Caco-2 (cell line): ENCODE data around the gene KCNT2. TPM values are rescaled to one million over a fixed set of nuclear protein-coding genes. Genes with fewer than 3 reads are reported as not detected.

ENCODE experiments used
- BruUV-seq: library from RNA; stranded (reverse); fragments of 400-500 nt; replicated peaks from 2 replicates; lab custom pipeline; 2021; lab: Mats Ljungman, UMichigan
- CTCF ChIA-PET: fragments of 300-600 bp; sonication (Branson Sonifier 250); formaldehyde crosslinking; loops from one replicate; lab custom pipeline; 2022; ENCODE audit warnings: antibody characterized with exemption; lab: Charles Lee
- POLR2A ChIA-PET: fragments of 300-600 bp; sonication (Branson Sonifier 250); formaldehyde crosslinking; loops from one replicate; lab custom pipeline; 2022; ENCODE audit warnings: antibody characterized with exemption; lab: Charles Lee
- DNase-seq, 2 experiments: peaks; one replicate each; pipeline versions ENCODE4 v3.0.0 to v3.0.0-alpha.2; 2020 to 2022
- H3K27me3 ChIP-seq: replicated peaks from 2 replicates; pipeline ENCODE4 v1.6.0; 2011; ENCODE audit warnings: low read length; ENCODE audit not compliant: control insufficient read depth, insufficient read depth
- H3K36me3 ChIP-seq: 2 replicates; pipeline ENCODE4 v1.5.1; 2011; ENCODE audit warnings: low read length; ENCODE audit not compliant: control insufficient read depth, insufficient read depth
- H3K4me1 ChIP-seq: fragments of 250-450 bp; sonication (Bioruptor Pico); 2 replicates; pipeline ENCODE4 v1.5.1; 2020; ENCODE audit warnings: mild to moderate bottlenecking
- H3K4me3 ChIP-seq: 2 replicates; pipeline ENCODE4 v1.5.1; 2011; ENCODE audit warnings: low read depth, mild to moderate bottlenecking, control low read depth, low read length
- H3K9me3 ChIP-seq: fragments of 250-450 bp; sonication (Bioruptor Pico); 2 replicates; pipeline ENCODE4 v1.5.1; 2020; ENCODE audit warnings: mild to moderate bottlenecking, moderate library complexity
- H3K27ac Mint-ChIP-seq: one replicate; pipeline ENCODE4 v1.8.0; 2022; ENCODE audit warnings: mixed read lengths; ENCODE audit not compliant: unreplicated experiment
- H3K27me3 Mint-ChIP-seq: one replicate; pipeline ENCODE4 v1.8.0; 2022; ENCODE audit warnings: mixed read lengths; ENCODE audit not compliant: insufficient read depth, unreplicated experiment
- H3K36me3 Mint-ChIP-seq: one replicate; pipeline ENCODE4 v1.8.0; 2022; ENCODE audit warnings: mild to moderate bottlenecking, mixed read lengths; ENCODE audit not compliant: insufficient read depth, unreplicated experiment
- H3K4me1 Mint-ChIP-seq: one replicate; pipeline ENCODE4 v1.8.0; 2022; ENCODE audit warnings: low read depth, mixed read lengths; ENCODE audit not compliant: unreplicated experiment
- H3K4me3 Mint-ChIP-seq: one replicate; pipeline ENCODE4 v1.8.0; 2022; ENCODE audit warnings: mild to moderate bottlenecking, moderate library complexity, mixed read lengths; ENCODE audit not compliant: unreplicated experiment
- H3K9me3 Mint-ChIP-seq: one replicate; pipeline ENCODE4 v1.8.0; 2022; ENCODE audit warnings: mixed read lengths; ENCODE audit not compliant: unreplicated experiment
- intact Hi-C: fragments of 100-400 bp; cut with micrococcal nuclease; formaldehyde crosslinking; loops from one replicate; pipeline ENCODE4 v1.10.0; 2022; ENCODE audit not compliant: unreplicated experiment
- total RNA-seq: library from RNA; stranded (reverse); gene quantifications from 2 replicates; pipeline ENCODE4 v1.2.3, GENCODE V29; 2022
- TF ChIP-seq, protein P1 (sequence below), 2 experiments: fragments of 200-600 bp in 1 of 2; IDR thresholded peaks; 1 replicate in 1 of 2; 2 replicates in 1 of 2; pipeline versions ENCODE4 v1.5.1 to v1.8.0; 2011 to 2022; ENCODE audit warnings: antibody characterized with exemption in 1 of 2, control low read depth in 1 of 2, inconsistent platforms in 1 of 2, low read depth in 1 of 2, low read length in 1 of 2, mild to moderate bottlenecking in 1 of 2, moderate library complexity in 1 of 2; ENCODE audit not compliant: insufficient read depth in 1 of 2, severe bottlenecking in 1 of 2, unreplicated experiment in 1 of 2

Gene KCNT2
- total RNA-seq, 1 experiment from 2014 or later, result not detected

DNA sequence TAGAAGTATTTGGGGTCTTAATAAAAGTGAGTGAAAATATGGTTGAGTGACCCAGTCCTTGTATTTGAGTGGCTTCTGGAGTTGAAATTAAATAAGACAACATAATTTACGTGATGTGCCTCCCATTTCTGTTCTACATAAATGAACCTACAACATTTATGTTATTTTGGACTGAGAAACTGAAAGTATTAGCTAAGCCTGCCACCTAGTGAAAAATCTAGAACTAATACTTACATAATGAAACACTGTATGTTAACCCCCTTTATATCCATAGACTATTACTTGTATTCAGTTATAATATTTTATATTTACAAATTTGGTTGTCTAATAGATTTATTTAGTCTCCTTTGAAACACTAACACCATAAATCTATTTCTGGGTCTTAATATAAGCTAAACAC is 298.9 kb downstream of the KCNT2 start:
- Histone ChIP-seq H3K4me1 (no peaks in the 10 kb centered on the region), H3K27me3 (no peaks in the 10 kb centered on the region), H3K9me3 (no peaks in the 10 kb centered on the region), H3K36me3 (no peaks in the 10 kb centered on the region), H3K4me3 (no peak overlapping the region)
- BruUV-seq, result no TSS peak
- no peaks in the 10 kb centered on the region for H3K36me3 Mint-ChIP-seq
- H3K27me3 Mint-ChIP-seq, result peaks cover 3% of the 10 kb centered on the region
- no peak overlapping the region for H3K4me3 Mint-ChIP-seq
- H3K27ac Mint-ChIP-seq, result no peak overlapping the region
- POLR2A ChIA-PET, result no interaction called here
- no peaks in the 10 kb centered on the region for H3K9me3 Mint-ChIP-seq
- CTCF ChIA-PET, result interaction anchor here (1.4 kb wide), 1 partner anchor 161 kb away, joined by 5 read pairs; no protein-coding TSS in a partner anchor
- DNase-seq, result no peak
- H3K4me1 Mint-ChIP-seq, result no peaks in the 10 kb centered on the region
- intact Hi-C loops, result loop anchor here (1.0 to 2.0 kb wide), 2 partner anchors 161 to 413 kb away; no protein-coding TSS in a partner anchor
- TF ChIP-seq, protein P1, sequence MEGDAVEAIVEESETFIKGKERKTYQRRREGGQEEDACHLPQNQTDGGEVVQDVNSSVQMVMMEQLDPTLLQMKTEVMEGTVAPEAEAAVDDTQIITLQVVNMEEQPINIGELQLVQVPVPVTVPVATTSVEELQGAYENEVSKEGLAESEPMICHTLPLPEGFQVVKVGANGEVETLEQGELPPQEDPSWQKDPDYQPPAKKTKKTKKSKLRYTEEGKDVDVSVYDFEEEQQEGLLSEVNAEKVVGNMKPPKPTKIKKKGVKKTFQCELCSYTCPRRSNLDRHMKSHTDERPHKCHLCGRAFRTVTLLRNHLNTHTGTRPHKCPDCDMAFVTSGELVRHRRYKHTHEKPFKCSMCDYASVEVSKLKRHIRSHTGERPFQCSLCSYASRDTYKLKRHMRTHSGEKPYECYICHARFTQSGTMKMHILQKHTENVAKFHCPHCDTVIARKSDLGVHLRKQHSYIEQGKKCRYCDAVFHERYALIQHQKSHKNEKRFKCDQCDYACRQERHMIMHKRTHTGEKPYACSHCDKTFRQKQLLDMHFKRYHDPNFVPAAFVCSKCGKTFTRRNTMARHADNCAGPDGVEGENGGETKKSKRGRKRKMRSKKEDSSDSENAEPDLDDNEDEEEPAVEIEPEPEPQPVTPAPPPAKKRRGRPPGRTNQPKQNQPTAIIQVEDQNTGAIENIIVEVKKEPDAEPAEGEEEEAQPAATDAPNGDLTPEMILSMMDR (IDR thresholded peaks at IDR 0.05; ENCODE audit: insufficient read depth in 1 of 2, low read depth in 1 of 2, low read length in 1 of 2, severe bottlenecking in 1 of 2, unreplicated experiment in 1 of 2), result peak in 1 of 2 experiments; percentile 11

DNA sequence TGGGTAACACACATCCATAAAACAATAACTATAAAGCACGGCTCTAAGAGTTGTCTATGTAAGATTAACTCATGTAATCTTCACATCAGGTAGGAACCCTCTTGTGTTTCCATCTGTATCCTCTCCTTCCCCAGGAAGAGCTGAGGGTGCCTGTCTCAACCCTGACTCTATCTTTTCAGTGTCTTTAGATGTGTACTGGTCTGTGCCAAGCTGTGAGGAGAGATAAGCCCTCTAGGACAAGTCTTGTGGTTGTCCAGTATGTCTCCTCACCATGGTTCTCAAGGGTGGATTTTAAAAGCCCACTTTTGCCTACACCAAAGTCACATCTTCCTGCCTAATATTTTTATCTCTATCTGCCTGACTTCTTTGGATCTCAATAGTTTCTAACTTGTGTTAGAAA is 300.1 kb downstream of the KCNT2 start:
- H3K4me3 Mint-ChIP-seq, result no peak overlapping the region
- no TSS peak for BruUV-seq
- no peaks in the 10 kb centered on the region for H3K36me3 ChIP-seq
- H3K4me1 Mint-ChIP-seq, result no peaks in the 10 kb centered on the region
- CTCF ChIA-PET, result no interaction called here
- no peak overlapping the region for H3K4me3 ChIP-seq
- intact Hi-C loops, result loop anchor here (2.0 kb wide), 1 partner anchor 411 kb away; no protein-coding TSS in a partner anchor
- H3K27me3 Mint-ChIP-seq, result peaks cover 3% of the 10 kb centered on the region
- H3K27me3 ChIP-seq, result no peaks in the 10 kb centered on the region
- H3K9me3 Mint-ChIP-seq, result no peaks in the 10 kb centered on the region
- no peaks in the 10 kb centered on the region for H3K36me3 Mint-ChIP-seq
- POLR2A ChIA-PET, result no interaction called here
- TF ChIP-seq, protein P1 (IDR thresholded peaks at IDR 0.05; ENCODE audit: insufficient read depth in 1 of 2, low read depth in 1 of 2, low read length in 1 of 2, severe bottlenecking in 1 of 2, unreplicated experiment in 1 of 2), result no peak
- no peaks in the 10 kb centered on the region for H3K4me1 ChIP-seq
- no peak for DNase-seq
- H3K9me3 ChIP-seq, result no peaks in the 10 kb centered on the region
- H3K27ac Mint-ChIP-seq, result no peak overlapping the region

DNA sequence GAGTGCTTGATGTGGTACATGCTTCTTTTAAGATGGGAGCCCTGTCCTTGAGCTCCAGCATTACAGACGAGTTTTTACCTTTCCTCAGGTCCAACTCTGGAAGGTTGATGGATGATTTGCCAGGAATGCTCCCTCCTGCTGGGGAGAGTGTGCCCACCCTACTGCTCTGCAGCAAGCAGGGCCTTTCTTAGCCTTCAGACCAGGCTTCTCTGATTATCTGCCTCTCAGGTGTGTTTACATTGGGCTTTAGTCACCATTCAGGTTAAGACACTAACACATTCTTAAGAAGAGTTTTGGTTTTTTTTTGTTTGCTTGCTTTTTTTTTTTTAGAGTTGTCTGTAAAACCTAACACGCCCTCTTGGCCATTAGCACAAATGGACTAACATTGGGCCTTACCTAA is 301.8 kb downstream of the KCNT2 start:
- H3K4me1 Mint-ChIP-seq, result no peaks in the 10 kb centered on the region
- no TSS peak for BruUV-seq
- no peak overlapping the region for H3K4me3 Mint-ChIP-seq
- POLR2A ChIA-PET, result no interaction called here
- no peaks in the 10 kb centered on the region for H3K36me3 ChIP-seq
- peak in 1 of 2 experiments; percentile 4 for DNase-seq
- H3K27me3 Mint-ChIP-seq, result peaks cover 3% of the 10 kb centered on the region
- CTCF ChIA-PET, result no interaction called here
- H3K9me3 Mint-ChIP-seq, result no peaks in the 10 kb centered on the region
- H3K36me3 Mint-ChIP-seq, result no peaks in the 10 kb centered on the region
- intact Hi-C loops, result no loop called here
- H3K27me3 ChIP-seq, result no peaks in the 10 kb centered on the region
- no peak overlapping the region for H3K4me3 ChIP-seq
- TF ChIP-seq, protein P1 (IDR thresholded peaks at IDR 0.05; ENCODE audit: insufficient read depth in 1 of 2, low read depth in 1 of 2, low read length in 1 of 2, severe bottlenecking in 1 of 2, unreplicated experiment in 1 of 2), result no peak
- H3K27ac Mint-ChIP-seq, result no peak overlapping the region
- H3K4me1 ChIP-seq, result no peaks in the 10 kb centered on the region
- H3K9me3 ChIP-seq, result no peaks in the 10 kb centered on the region
